DND-41 (cell line): ENCODE results near the gene RFX2.
A peak's percentile ranks its signal among the peaks of the same experiment; 100 is the strongest.

Source experiments
- ATAC-seq: fragments of 200-7000 bp; cut with Tn5 transposase; 3 replicates; pipeline ENCODE4 v1.9.1; 2021; ENCODE audit warnings: low read depth; ENCODE audit not compliant: insufficient read depth
- DNase-seq: peaks from one replicate; pipeline ENCODE4 v3.0.0-alpha.2; 2020
- H2AFZ ChIP-seq: 2 replicates; pipeline ENCODE4 v1.6.0; 2012; ENCODE audit warnings: low read depth, low read length
- H3K27ac ChIP-seq: 2 replicates; pipeline ENCODE4 v1.5.1; 2012; ENCODE audit warnings: low read length, inconsistent platforms
- H3K27me3 ChIP-seq: fragments of 200-600 bp; sonication (generic); 2 replicates; pipeline ENCODE4 v1.6.0; 2012; ENCODE audit warnings: low read length, mild to moderate bottlenecking, inconsistent platforms; ENCODE audit not compliant: insufficient read depth, poor library complexity
- H3K36me3 ChIP-seq: 2 replicates; pipeline ENCODE4 v1.5.1; 2012; ENCODE audit warnings: low read length, inconsistent platforms; ENCODE audit not compliant: insufficient read depth
- H3K4me1 ChIP-seq: 2 replicates; pipeline ENCODE4 v1.5.1; 2012; ENCODE audit warnings: mild to moderate bottlenecking, low read length; ENCODE audit not compliant: insufficient read depth
- H3K4me2 ChIP-seq: 2 replicates; pipeline ENCODE4 v1.6.0; 2012; ENCODE audit warnings: mild to moderate bottlenecking, moderate library complexity, low read length, inconsistent platforms; ENCODE audit not compliant: insufficient read depth
- H3K4me3 ChIP-seq, 2 experiments: fragments of 200-600 bp in 1 of 2; shearing (Covaris generic) in 1 of 2; 2 replicates each; pipeline ENCODE4 v1.5.1; 2012 to 2016; ENCODE audit warnings: inconsistent platforms in 2 of 2, low read length in 2 of 2, mild to moderate bottlenecking in 2 of 2, low read depth in 1 of 2, moderate library complexity in 1 of 2
- H3K79me2 ChIP-seq: 2 replicates; pipeline ENCODE4 v1.6.0; 2012; ENCODE audit warnings: low read length, inconsistent platforms; ENCODE audit not compliant: insufficient read depth
- H3K9ac ChIP-seq: 2 replicates; pipeline ENCODE4 v1.6.0; 2012; ENCODE audit warnings: low read depth, mild to moderate bottlenecking, inconsistent platforms, low read length, moderate library complexity
- H3K9me3 ChIP-seq: 2 replicates; pipeline ENCODE4 v1.5.1; 2012; ENCODE audit warnings: low read length, moderate library complexity, mild to moderate bottlenecking, inconsistent platforms; ENCODE audit not compliant: insufficient read depth, severe bottlenecking
- H4K20me1 ChIP-seq: 2 replicates; pipeline ENCODE4 v1.6.0; 2012; ENCODE audit warnings: low read length; ENCODE audit not compliant: insufficient read depth
- CTCF ChIP-seq: IDR thresholded peaks from 2 replicates; pipeline ENCODE4 v1.5.1; 2012; ENCODE audit warnings: borderline replicate concordance, low read length, moderate library complexity, mild to moderate bottlenecking; ENCODE audit not compliant: poor library complexity, severe bottlenecking; ENCODE audit errors: extremely low read depth
- EZH2 ChIP-seq: IDR thresholded peaks from 3 replicates; pipeline ENCODE4 v1.6.1; 2012; ENCODE audit warnings: borderline replicate concordance, low read depth, mild to moderate bottlenecking, moderate library complexity, low read length, inconsistent platforms; ENCODE audit not compliant: severe bottlenecking

The RFX2 gene

DNA sequence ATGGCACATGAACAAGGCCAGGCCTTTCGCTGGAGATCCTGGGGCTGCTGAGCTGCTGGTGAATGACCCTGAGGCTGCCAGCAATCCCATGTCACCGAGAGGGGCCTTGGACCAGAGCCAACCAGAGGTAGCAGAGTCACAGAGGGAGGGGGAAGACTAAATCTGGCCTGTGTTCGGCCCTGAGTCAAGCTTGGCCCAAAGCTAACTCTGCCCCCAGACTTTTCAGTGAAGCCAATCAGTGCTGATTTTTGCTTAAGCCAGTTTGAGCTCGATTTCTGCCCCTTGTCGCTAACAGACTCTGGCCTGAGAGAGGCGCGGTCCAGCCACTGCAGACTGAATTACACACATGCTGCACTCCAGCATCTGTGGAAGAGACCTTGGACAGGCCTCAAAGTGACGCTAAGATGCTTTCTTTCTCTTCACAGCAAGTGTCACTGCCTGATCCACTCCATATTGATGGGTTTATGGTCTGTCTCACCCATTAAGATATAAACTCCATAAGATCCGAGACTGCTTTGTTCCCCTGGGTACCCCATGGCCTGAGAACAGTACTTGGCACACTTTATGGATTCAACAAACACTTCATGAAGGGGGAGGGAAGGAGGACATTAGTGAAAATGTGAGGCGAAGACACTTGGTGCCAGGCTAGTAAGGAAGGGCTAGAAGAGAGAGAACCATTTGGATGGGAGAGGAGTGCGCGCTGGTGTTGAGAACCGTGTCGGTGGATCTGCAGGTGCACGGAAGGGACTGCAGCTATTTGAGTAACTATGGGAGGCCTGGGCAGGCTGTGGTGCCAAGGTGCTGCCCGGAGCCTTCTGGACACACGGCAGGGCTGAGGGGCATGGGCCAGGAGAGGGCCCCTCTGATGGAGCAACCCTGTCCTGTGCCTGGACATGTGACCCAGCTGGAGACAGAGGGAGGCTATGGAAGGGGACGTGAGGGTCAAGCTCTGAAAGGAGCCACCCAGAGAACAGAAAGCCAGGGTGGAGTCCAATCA, 150.0 kb downstream of the RFX2 start:
- no peak overlapping the region for H2AFZ ChIP-seq
- peak overlapping the region; percentile 43; the same call in 1 of the 2 replicates for H3K27ac ChIP-seq
- H3K36me3 ChIP-seq: peaks cover 34% of the 10 kb centered on the region
- H3K4me1 ChIP-seq: peaks cover 44% of the 10 kb centered on the region
- peaks cover 98% of the 10 kb centered on the region for H4K20me1 ChIP-seq
- H3K4me2 ChIP-seq: no peak overlapping the region
- H3K79me2 ChIP-seq: peaks cover 100% of the 10 kb centered on the region
- no peaks in the 10 kb centered on the region for H3K9me3 ChIP-seq
- H3K9ac ChIP-seq: no peak overlapping the region
- TF ChIP-seq CTCF (no peak), EZH2 (no peak)
- no peaks in the 10 kb centered on the region for H3K27me3 ChIP-seq
- no peak for ATAC-seq
- no peak overlapping the region for H3K4me3 ChIP-seq
- DNase-seq: no peak

GRCh38 chr19:5959260-5960004, 150.9 kb downstream of the RFX2 start:
- Histone ChIP-seq H3K79me2 (peaks cover 100% of the 10 kb centered on the region), H3K9ac (no peak overlapping the region), H2AFZ (no peak overlapping the region), H4K20me1 (peaks cover 99% of the 10 kb centered on the region), H3K4me3 (no peak overlapping the region), H3K27me3 (no peaks in the 10 kb centered on the region), H3K36me3 (peaks cover 28% of the 10 kb centered on the region), H3K4me2 (no peak overlapping the region), H3K27ac (no peak overlapping the region; the same call in 1 of the 2 replicates), H3K9me3 (no peaks in the 10 kb centered on the region), H3K4me1 (peaks cover 43% of the 10 kb centered on the region)
- no peak for TF ChIP-seq EZH2
- TF ChIP-seq CTCF: no peak
- ATAC-seq (no peak), DNase-seq (no peak)

DNA sequence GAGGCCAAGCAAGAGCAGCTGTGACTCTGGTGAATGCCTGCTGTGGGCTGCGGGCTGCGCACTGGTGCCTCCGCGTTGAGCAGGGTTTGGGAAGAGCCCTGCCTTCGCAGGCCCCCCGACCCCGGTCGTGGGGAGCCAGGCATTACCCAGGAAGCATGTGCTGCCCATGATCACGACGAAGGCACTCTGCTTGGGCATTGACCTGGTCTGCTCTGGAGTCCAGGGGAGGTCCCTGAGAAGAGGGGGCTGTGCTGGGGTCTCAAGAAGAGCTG, 151.5 kb downstream of the RFX2 start:
- no peak for ATAC-seq
- no peak for DNase-seq
- H3K36me3 ChIP-seq: peaks cover 28% of the 10 kb centered on the region
- H4K20me1 ChIP-seq: peaks cover 99% of the 10 kb centered on the region
- no peak overlapping the region; the same call in 1 of the 2 replicates for H3K27ac ChIP-seq
- no peak overlapping the region for H2AFZ ChIP-seq
- H3K79me2 ChIP-seq: peaks cover 100% of the 10 kb centered on the region
- H3K9ac ChIP-seq: no peak overlapping the region
- no peak for TF ChIP-seq CTCF
- no peak for TF ChIP-seq EZH2
- H3K4me1 ChIP-seq: peaks cover 43% of the 10 kb centered on the region
- H3K4me2 ChIP-seq: no peak overlapping the region
- no peak overlapping the region for H3K4me3 ChIP-seq
- H3K27me3 ChIP-seq: no peaks in the 10 kb centered on the region
- H3K9me3 ChIP-seq: no peaks in the 10 kb centered on the region
